GM18499 (cell line): Measurements from ENCODE around the gene TBL2.
"Not testable (repeated sequence)": the region's sequence is repeated elsewhere in the genome, so short reads cannot be mapped to it uniquely, and the experiment has no call there.

Experiments
- ATAC-seq: cut with Tn5 transposase; IDR thresholded peaks from one replicate; pipeline ENCODE4 v1.9.1; 2021; ENCODE audit warnings: moderate number of reproducible peaks; ENCODE audit not compliant: insufficient read depth, unreplicated experiment

Gene TBL2, protein sequence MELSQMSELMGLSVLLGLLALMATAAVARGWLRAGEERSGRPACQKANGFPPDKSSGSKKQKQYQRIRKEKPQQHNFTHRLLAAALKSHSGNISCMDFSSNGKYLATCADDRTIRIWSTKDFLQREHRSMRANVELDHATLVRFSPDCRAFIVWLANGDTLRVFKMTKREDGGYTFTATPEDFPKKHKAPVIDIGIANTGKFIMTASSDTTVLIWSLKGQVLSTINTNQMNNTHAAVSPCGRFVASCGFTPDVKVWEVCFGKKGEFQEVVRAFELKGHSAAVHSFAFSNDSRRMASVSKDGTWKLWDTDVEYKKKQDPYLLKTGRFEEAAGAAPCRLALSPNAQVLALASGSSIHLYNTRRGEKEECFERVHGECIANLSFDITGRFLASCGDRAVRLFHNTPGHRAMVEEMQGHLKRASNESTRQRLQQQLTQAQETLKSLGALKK

DNA sequence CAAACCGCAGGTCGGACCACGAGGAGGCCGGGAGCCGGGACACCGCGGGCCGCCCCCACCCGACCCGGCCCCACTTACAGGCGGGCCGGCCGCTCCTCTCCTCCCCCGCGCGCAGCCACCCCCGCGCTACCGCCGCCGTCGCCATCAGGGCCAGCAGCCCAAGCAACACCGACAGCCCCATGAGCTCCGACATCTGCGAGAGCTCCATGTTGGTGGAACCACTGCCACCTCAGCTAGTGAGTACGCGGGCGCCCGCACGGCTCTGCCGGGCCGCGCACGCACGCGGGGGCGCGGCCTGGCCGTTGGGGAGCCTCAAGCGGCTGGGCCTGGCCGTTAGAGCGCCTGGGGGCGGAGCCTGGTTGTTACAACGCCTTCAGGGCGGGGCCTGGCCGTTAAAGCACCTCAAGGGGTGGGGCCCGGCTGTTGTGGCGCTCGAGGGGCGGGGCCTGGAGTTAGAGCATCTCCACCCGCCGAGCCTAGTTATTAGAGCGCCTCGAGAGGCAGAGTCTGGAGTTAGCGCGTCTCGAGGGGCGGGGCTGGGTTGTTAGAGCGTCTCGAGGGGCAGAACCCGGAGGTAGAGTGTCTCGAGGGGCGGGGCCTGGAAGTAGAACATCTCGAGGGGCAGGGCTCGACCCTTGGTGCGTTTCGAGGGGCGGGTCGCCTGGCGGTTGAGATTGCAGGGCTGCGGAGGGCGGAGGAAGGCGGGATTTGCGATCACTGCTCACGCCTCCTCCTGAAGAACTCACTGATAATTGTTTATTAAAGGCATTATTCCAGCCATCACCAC, at the start of gene TBL2:
Gene TBL2 (minus strand): TSS at position 238 of the 787 bp plus-strand sequence. CDS start 30 bp downstream, at position 208.
- peak; percentile 69 for ATAC-seq

DNA sequence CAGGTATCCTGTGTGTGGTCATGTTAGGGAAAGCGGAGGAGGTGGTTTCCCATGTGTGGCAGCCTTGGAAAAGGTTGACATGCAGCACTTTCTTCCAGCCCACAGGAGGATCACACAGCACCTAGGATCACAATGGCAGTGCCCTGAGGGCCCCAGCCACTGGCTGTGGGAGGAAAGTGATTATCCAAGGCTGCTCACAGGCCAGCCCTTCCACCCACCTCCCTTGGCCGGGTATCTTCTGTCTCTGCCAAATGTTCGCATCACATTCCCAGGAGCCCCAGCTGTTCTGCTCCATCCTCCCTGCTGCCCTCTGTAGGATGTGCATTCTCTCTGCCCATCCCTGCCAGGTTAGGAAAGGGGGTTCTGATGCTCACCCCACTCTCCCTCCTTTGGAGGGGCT, 48.4 kb upstream of the TBL2 start:
- no peak for ATAC-seq

DNA sequence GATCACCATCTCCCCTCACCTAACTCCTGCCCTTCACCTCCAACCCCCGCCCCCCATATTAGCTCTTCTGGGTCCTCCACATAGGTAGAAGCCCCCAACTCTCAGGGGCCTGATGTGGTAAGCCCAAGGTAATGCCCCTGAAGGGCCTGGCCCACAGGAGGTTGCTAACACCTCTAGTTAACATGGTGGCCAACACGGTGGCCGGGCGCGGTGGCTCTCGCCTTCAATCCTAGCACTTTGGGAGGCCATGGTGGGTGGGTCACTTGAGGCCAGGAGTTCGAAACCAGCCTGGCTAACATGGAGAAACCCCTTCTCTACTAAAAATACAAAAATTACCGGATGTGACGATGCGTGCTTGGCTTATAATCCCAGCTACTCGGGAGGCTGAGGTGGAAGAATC, 46.9 kb upstream of the TBL2 start:
- no peak for ATAC-seq

DNA sequence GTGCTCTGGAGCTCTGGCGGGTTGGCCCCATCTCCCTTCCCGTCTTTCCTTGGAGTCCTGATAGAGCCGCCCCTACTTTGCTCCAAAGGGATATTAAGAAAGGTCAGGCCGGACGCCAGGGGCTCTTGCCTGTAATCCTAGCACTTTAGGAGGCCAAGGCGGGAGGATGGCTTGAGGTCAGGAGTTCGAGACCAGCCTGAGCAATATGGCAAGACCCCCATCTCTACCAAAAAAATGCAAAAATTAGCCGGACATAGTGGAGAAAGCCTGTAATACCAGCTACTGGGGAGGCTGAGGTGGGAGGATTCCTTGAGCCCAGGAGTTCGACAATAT, 46.3 kb upstream of the TBL2 start:
- ATAC-seq: no peak

DNA sequence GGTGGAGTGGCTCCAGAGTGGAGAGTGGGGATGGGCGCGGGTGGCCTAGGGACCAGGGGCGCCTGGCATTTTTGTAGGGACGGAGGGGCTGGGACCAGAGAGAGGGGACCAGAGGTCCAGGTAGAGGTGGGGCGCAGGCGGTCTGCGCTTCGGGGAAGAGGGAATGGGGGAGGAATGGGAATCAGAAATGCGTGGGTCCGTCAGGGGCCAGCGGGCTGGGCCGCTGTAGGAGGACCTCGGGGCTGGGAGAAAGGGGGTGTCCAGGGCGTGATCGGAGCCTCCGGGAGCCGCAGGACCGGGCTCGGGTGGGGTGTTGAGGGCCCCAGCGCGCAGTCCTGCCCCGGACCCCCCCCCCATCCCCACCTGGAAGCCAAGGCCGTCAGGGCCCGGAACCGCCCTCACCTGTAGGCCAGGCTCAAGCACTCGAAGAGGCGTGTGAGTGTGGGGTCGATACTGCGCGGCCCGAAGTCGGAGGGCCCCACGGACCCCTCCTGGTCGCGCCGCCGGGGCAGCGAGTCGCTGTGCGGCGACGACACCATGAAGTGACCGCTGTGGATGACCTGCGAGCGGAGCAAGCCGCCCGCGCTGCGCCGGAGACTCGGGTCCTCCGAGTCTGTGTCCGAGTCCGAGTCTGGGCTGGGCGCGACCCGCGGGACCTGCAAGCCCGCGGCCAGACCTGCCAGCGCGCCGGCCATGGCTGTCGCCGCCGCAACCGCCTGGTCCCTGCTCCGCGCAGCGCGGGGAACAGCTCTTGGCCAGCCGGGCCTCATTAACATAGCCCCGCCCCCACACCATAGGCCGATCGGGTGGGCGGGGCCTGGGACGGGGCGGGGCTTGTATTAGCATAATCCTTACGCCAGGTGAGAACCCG, 45.7 kb upstream of the TBL2 start, which contains the start of gene MLXIPL:
Gene MLXIPL (minus strand): TSS at position 725 of the 871 bp plus-strand sequence. CDS start 30 bp downstream, at position 695.
- no peak for ATAC-seq

DNA sequence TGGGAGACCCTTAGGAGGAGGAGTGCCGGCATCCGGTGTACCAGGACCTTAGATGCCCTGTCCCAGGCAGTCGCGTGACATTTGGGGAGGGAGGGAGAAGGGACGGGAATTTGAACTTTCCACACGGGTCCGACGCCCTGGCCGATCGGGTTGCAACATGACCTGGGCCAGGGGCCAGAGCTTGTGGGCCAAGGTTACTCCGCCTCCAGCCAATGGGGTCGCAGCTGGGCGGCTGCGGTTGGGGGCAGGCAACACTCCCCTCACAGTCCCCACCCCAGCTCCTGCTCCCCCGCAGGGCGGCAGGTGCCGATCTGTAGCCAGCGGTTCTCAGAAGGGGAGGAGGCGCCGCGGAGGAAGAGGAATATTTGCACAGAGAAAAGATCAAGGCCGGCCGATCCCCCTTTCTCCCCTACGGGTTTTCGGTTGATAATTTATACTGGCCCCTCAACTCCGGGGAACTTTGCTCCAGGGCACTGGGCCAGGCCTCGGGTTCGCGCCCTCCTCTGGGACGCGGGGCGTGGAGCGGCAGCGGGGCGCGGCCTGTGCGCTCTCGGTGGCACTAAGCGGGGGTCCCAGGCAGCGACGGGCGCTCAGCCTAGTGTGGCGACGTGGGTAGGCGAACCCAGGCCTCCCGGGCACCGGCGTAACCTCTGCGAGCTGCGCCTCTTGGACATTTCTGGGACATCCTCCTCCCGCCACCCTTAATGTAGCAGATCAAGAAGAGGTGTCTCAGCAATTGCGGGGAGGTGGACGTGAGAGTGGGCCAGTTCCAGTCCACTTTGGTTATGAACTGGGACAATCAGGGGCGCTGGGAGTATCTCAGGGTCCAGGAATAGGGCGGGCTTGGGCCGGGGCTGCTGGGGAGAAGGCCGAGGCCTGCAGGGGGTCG, 44.8 kb upstream of the TBL2 start:
- no peak for ATAC-seq

DNA sequence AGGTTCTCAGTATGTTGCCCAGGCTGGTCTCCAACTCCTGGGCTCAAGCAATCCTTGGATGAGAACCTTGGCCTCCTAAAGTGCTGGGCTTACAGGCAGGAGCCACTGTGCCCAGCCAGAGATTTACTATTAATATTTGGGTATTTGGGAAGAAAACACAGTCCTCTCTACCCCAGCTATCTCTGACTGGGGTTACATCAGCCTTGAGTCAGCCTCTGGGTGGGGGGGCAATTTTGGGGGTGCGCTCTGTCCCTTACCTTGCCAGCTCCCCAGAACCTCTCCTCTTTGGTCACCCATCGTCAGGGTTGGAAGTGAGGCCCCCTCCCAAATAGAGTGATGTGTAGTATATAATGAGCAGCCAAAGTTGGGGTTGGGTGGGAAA, 44.1 kb upstream of the TBL2 start:
- ATAC-seq: no peak

DNA sequence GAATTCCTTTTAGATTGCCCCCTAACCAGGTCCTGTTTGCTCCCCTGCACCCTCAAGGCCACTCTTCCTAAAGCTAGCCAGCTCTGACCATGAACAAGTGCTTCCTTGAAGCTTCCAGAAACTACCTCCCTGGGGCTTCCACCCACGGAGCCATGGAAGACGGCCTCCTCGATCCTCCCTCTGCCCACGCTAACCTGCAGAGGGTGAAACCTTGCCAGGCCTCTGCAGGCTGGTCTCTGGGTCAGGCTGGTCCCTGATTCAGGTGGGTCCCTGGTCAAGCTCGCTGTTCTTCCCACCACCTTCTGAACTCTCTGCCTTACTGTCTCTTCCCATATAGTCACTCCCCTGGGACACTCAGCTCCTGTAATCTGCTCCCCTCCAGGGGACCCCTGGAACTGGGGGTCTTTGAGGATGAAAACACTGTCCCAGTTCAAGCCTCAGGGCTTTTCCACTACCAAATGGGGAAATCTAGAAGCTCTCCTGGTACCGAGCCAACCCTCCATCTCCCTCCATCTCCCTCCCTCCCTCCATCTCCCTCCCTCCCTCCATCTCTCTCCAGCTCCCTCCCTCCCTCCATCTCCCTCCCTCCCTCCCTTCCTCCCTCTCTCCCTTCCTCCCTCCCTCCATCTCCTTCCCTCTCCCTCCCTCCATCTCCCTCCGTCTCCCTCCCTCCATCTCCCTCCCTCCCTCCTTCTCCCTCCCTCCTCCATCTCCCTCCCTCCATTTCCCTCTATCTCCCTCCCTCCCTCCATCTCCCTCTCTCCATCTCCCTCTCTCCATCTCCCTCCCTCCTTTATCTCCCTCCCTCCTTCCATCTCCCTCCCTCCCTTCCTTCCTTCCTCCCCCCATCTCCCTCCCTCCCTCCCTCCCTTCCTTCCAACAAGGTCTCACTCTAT, 43.0 kb upstream of the TBL2 start:
- no peak for ATAC-seq

DNA sequence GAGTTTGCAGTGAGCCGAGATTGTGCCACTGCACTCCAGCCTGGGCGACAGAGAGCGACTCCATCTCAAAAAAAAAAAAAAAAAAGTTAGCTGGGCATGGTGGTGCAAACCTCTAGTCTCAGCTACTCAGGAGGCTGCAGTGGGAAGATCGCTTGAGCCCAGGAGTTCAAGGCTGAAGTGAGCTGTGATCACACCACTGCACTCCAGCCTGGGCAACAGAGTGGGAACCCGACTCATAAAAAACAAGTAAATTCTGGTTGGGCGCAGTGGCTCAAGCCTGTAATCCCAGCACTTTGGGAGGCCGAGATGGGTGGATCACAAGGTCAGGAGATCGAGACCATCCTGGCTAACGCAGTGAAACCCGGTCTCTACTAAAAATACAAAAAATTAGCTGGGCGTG, 41.0 kb upstream of the TBL2 start:
- not testable (repeated sequence) for ATAC-seq

DNA sequence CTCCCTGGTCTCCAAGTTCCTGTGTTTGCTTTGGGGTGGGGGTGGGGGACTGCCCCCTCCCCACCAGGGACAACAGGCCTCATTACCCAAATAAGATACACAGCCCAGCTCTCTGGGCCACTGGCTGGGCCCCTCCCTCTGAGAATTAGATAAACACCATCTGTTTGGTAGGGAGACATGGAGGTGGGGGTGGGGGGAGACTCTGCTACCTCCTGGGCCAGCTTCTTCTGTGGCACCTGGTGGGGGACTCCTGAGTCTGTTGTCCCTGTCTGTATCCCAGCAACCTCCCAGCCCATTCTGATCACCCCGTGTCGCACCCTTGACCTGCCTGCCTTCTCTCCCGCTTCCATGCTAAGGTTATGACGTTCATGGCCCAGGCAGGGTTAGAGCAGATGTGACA, 40.2 kb upstream of the TBL2 start:
- no peak for ATAC-seq

DNA sequence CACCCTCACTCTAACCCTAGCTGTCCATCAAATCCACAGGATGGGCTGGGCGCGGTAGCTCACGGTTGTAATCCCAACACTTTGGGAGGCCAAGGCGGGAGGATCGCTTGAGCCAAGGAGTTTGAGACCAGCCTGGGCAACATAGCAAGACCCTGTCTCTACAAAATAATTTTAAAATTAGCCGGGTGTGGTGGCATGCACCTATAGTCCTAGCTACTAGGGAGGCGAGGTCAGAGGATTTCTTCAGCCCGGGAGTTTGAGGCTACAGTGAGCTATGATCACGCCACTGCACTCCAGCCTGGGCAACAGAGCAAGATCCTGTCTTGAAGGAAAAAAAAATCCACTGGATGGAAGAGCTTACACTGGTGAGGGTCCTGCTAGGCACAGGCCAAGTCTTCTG, 39.1 kb upstream of the TBL2 start:
- not testable (repeated sequence) for ATAC-seq

DNA sequence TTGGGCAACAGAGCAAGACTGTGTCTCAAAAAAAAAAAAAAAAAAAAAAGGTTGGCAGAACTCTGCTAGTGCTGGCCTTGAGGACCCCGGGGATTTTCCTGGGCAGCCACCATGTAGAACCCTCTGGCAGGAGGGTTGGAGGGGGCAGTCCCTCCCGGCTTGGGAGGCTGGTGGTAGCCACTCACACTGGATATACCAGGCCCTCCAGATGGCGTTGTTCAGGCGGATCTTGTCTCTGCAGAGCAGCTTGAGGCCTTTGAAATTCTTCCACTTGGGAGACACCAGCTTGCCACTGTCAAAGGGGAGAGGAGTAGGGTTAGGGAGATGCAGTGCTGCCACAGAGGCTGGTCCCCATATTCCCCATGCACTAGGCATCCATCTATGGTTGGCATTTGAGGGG, 37.5 kb upstream of the TBL2 start:
- no peak for ATAC-seq

DNA sequence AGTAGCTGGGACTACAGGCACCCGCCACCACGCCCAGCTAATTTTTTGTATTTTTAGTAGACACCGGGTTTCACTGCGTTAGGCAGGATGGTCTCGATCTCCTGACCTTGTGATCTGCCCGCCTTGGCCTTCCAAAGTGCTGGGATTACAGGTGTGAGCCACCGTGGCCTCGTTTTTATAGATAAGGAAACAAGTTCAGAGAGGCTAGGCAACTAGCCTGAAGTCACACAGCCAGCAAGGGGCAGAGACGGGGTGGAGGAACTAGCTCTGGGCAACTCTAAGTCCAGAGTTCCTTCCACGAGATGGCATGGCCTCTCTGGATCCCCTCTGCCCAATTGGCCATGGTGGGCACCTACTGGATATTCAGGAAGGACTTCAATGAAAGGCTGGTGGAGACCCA, 36.6 kb upstream of the TBL2 start:
- ATAC-seq: not testable (repeated sequence)

DNA sequence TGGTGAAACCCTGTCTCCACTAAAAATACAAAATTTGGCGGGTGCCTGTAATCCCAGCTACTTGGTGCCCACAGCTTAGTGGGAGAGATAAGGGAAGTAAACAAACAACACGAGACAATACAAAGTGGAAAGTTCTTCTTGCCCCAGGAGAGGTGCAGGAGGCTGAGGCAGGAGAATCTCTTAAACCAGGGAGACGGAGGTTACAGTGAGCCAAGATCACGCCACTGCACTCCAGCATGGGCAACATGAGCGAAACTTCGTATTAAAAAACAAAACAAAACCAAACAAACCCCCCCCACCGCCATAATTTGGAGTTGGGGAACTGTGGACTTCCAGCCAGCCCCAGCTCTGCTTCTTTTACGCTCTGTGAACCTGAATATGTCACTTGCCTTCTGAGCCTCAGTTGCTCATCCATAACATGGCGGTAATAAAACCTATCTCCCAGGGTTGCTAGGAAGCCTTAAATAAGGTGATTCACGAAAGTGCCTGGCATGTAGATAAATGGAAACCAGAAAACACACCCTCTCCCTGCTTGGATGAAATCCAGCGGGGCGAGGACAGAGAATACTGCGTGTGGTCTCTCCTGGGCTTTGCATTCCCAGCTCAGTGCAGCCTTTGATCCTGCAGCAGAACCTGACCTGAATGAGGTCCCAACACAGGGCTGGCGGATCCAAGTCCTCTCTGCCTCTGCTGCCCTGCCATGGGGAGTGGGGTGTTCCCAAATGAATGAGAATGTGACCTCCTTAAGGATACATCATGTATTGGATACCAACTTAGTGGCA, 35.8 kb upstream of the TBL2 start:
- no peak for ATAC-seq

DNA sequence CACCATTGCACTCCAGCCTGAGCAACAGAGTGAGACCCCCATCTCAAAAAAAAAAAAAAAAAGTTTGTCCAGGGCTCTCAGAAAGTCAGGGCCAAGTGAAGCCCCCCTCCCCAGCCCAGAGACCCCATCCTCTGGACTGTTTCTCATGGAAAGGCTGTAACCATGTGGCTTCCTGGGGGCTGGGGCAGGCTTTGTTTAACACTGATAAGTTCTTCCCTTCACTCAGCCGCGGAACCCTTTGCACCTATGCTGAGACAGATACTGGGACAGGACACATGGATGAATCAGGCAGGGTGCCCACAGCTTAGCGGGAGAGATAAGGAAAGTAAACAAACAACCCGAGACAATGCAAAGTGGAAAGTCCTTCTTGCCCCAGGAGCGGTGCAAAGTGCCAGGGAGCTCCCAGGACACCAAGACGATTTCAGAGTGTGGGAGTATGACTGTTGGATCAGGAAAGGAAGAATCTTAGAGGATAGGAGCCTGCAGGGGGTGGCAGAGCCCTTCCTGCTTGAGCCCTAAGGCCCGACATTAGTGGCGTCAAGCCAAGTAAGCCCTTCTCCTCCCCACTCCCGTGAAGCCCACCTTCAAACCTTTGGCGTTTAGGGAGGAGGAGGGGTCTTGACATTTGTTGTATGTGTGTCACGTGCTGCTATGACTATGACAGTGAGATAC, 34.4 kb upstream of the TBL2 start:
- no peak for ATAC-seq

DNA sequence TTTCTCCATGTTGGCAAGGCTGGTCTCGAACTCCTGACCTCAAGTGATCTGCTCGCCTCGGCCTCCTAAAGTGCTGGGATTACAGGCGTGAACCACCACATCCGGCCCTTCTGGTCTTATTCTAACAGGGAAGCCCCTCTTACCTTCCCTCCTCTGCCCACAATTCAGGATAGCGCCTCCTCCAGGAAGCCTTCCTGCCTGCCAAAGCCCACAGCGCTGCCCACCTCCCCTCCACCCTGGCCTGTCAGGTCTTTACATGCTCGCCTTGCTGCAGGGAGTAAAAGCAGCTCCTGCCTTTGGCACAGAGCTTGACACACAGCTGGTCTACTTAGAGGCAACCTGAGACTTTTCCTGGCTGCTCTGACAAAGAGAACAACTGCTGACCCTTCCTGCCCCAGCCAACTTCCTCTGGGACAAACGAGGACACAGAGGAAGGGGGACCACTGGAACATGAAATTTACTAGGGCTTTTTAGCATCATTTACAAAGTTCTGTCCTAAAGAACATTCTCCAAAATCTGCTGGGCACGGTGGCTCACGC, 32.7 kb upstream of the TBL2 start:
- ATAC-seq: no peak

DNA sequence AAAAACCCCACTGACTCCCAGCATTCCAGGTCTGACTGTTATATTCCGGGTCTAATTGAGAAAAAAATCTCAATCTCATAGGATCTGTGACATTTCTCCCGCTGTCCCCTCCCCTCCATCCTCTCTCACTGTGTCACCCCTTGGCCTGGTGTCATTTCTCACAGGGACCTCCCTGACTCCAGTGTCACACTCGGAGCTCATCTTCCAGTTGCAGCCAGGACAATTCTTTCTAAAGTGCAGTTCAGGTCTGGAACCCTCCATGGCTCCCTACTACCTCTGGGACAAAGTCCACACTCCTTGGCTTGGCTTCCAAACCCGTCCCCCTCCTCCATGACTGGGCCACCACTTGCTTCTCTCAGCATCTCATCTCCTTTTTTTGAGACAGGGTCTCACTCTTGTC, 31.7 kb upstream of the TBL2 start:
- ATAC-seq: no peak
